HuH-7 (cell line): Measurements from ENCODE around the gene KLHL5.
"Not testable (repeated sequence)": the region's sequence is repeated elsewhere in the genome, so short reads cannot be mapped to it uniquely, and the experiment has no call there.

ENCODE experiments used
- DNase-seq: peaks from one replicate; pipeline ENCODE4 v3.0.0; 2011; ENCODE audit warnings: low spot score

The KLHL5 gene

GRCh38 chr4:39062094-39062769 is at the start of gene KLHL5:
KLHL5 (plus strand) TSS chr4:39062232; CDS start chr4:39062653, 421 bp downstream.
- DNase-seq: no peak

GRCh38 chr4:39014028-39014427 is 48.0 kb upstream of the KLHL5 start:
- no peak for DNase-seq

GRCh38 chr4:39020130-39020529 is 41.9 kb upstream of the KLHL5 start:
- no peak for DNase-seq

GRCh38 chr4:39021631-39022030 is 40.4 kb upstream of the KLHL5 start:
- DNase-seq: no peak

- DNase-seq: no peak
These were observed 39.8 kb upstream of the KLHL5 start for GRCh38 chr4:39022241-39022640.

- DNase-seq: no peak
These were observed 39.0 kb upstream of the KLHL5 start for GRCh38 chr4:39023059-39023458.

GRCh38 chr4:39024311-39024865 is 37.6 kb upstream of the KLHL5 start:
- no peak for DNase-seq

- no peak for DNase-seq
These were observed 36.4 kb upstream of the KLHL5 start for GRCh38 chr4:39025552-39026085.

- DNase-seq: no peak
These were observed 35.9 kb upstream of the KLHL5 start for GRCh38 chr4:39026096-39026495.

GRCh38 chr4:39029752-39030694 is 32.0 kb upstream of the KLHL5 start:
- DNase-seq: no peak

GRCh38 chr4:39030725-39031124 is 31.3 kb upstream of the KLHL5 start:
- DNase-seq: no peak

- DNase-seq: not testable (repeated sequence)
These were observed 30.4 kb upstream of the KLHL5 start for GRCh38 chr4:39031590-39032020.

- no peak for DNase-seq
These were observed 29.6 kb upstream of the KLHL5 start, which contains the start of gene TMEM156 for GRCh38 chr4:39032218-39033085. TMEM156 (minus strand) TSS chr4:39032409; CDS start chr4:39032313, 96 bp downstream.

GRCh38 chr4:39036172-39036571 is 25.9 kb upstream of the KLHL5 start:
- no peak for DNase-seq

- no peak for DNase-seq
These were observed 24.6 kb upstream of the KLHL5 start for GRCh38 chr4:39037491-39037825.

- DNase-seq: no peak
These were observed 24.1 kb upstream of the KLHL5 start for GRCh38 chr4:39037941-39038340.

- no peak for DNase-seq
These were observed 22.9 kb upstream of the KLHL5 start for GRCh38 chr4:39039108-39039507.

- DNase-seq: no peak
These were observed 19.7 kb upstream of the KLHL5 start for GRCh38 chr4:39042366-39042765.

- DNase-seq: no peak
These were observed 18.8 kb upstream of the KLHL5 start for GRCh38 chr4:39043058-39043860.

- no peak for DNase-seq
These were observed 18.1 kb upstream of the KLHL5 start for GRCh38 chr4:39043861-39044363.
